Calu3 (cell line): Measurements from ENCODE around the gene MRPL4. TPM values are rescaled to one million over a fixed set of nuclear protein-coding genes. Genes with fewer than 3 reads are reported as not detected.

Experiments
- BruUV-seq: library from RNA; stranded (reverse); fragments of 400-500 nt; replicated peaks from 2 replicates; lab custom pipeline; 2021; lab: Mats Ljungman, UMichigan
- CTCF ChIA-PET: fragments of 300-600 bp; sonication (Branson Sonifier 250); formaldehyde crosslinking; loops from one replicate; lab custom pipeline; 2022; ENCODE audit warnings: antibody characterized with exemption; lab: Charles Lee
- DNase-seq: peaks from one replicate; pipeline ENCODE4 v3.0.0; 2022
- H3K27ac Mint-ChIP-seq: one replicate; pipeline ENCODE4 v1.8.0; 2022; ENCODE audit warnings: mixed read lengths; ENCODE audit not compliant: unreplicated experiment
- H3K27me3 Mint-ChIP-seq: one replicate; pipeline ENCODE4 v1.8.0; 2022; ENCODE audit warnings: mixed read lengths; ENCODE audit not compliant: unreplicated experiment
- H3K36me3 Mint-ChIP-seq: one replicate; pipeline ENCODE4 v1.8.0; 2022; ENCODE audit warnings: mild to moderate bottlenecking, moderate library complexity, mixed read lengths; ENCODE audit not compliant: insufficient read depth, unreplicated experiment
- H3K4me1 Mint-ChIP-seq: one replicate; pipeline ENCODE4 v1.8.0; 2022; ENCODE audit warnings: mild to moderate bottlenecking, low read depth, mixed read lengths; ENCODE audit not compliant: unreplicated experiment
- H3K4me3 Mint-ChIP-seq: one replicate; pipeline ENCODE4 v1.8.0; 2022; ENCODE audit warnings: mild to moderate bottlenecking, low read depth, moderate library complexity, mixed read lengths; ENCODE audit not compliant: unreplicated experiment
- H3K9me3 Mint-ChIP-seq: one replicate; pipeline ENCODE4 v1.8.0; 2022; ENCODE audit warnings: low read depth, mixed read lengths; ENCODE audit not compliant: unreplicated experiment
- intact Hi-C: fragments of 100-400 bp; cut with micrococcal nuclease; formaldehyde crosslinking; loops from one replicate; pipeline ENCODE4 v1.10.0; 2022; ENCODE audit not compliant: unreplicated experiment
- total RNA-seq: library from RNA; stranded (reverse); gene quantifications from 2 replicates; pipeline ENCODE4 v1.2.3, GENCODE V29; 2022
- TF ChIP-seq, protein P1 (sequence below): fragments of 200-600 bp; IDR thresholded peaks from one replicate; pipeline ENCODE4 v1.8.0; 2022; ENCODE audit warnings: antibody characterized with exemption; ENCODE audit not compliant: unreplicated experiment

Gene MRPL4
- total RNA-seq, 1 experiment from 2014 or later, result 60.4 TPM

DNA sequence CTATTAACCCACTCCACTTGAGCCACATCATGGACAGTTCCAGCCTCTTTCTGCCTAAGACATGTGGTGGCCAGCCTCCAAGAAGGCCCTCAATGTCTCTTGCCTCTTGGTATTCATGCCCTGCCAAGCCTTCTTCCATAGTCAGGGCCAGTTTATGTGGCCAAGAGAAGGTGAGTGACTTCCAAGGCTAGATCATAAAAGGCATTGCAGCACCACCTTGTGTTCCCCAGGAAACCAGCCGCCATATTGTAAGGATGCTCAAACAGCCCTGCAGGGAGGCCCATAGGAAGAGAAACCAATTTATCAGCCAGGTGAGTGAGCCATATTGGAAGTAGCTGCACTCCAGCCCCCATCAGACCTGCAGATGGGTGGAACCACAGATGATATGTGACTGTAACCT, 45.0 kb upstream of the MRPL4 start:
- CTCF ChIA-PET, result interaction anchor here (0.6 to 1.3 kb wide), 4 partner anchors 12 to 250 kb away, joined by 3 to 5 read pairs (median 4); partner anchors contain the start of gene DNMT1
- TF ChIP-seq, protein P1, sequence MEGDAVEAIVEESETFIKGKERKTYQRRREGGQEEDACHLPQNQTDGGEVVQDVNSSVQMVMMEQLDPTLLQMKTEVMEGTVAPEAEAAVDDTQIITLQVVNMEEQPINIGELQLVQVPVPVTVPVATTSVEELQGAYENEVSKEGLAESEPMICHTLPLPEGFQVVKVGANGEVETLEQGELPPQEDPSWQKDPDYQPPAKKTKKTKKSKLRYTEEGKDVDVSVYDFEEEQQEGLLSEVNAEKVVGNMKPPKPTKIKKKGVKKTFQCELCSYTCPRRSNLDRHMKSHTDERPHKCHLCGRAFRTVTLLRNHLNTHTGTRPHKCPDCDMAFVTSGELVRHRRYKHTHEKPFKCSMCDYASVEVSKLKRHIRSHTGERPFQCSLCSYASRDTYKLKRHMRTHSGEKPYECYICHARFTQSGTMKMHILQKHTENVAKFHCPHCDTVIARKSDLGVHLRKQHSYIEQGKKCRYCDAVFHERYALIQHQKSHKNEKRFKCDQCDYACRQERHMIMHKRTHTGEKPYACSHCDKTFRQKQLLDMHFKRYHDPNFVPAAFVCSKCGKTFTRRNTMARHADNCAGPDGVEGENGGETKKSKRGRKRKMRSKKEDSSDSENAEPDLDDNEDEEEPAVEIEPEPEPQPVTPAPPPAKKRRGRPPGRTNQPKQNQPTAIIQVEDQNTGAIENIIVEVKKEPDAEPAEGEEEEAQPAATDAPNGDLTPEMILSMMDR, result no peak
- intact Hi-C loops, result no loop called here
- no peak for DNase-seq
- no TSS peak for BruUV-seq
- Mint-ChIP-seq H3K4me1 (peaks cover 19% of the 10 kb centered on the region), H3K4me3 (no peak overlapping the region), H3K27me3 (no peaks in the 10 kb centered on the region), H3K36me3 (peaks cover 10% of the 10 kb centered on the region), H3K9me3 (peaks cover 7% of the 10 kb centered on the region), H3K27ac (peak overlapping the region; percentile 71)

GRCh38 chr19:10209315-10209714, 42.7 kb upstream of the MRPL4 start:
- no TSS peak for BruUV-seq
- Mint-ChIP-seq H3K27ac (no peak overlapping the region), H3K9me3 (peaks cover 7% of the 10 kb centered on the region), H3K4me3 (no peak overlapping the region), H3K36me3 (peaks cover 10% of the 10 kb centered on the region), H3K4me1 (peaks cover 19% of the 10 kb centered on the region), H3K27me3 (no peaks in the 10 kb centered on the region)
- TF ChIP-seq, protein P1, result no peak
- DNase-seq, result no peak
- intact Hi-C loops, result no loop called here
- CTCF ChIA-PET, result interaction anchor here (0.6 kb wide), 1 partner anchor 33 kb away, joined by 4 read pairs; no protein-coding TSS in a partner anchor

GRCh38 chr19:10211061-10211460, 41.0 kb upstream of the MRPL4 start:
- no peak overlapping the region for H3K27ac Mint-ChIP-seq
- no peaks in the 10 kb centered on the region for H3K27me3 Mint-ChIP-seq
- no peak overlapping the region for H3K4me3 Mint-ChIP-seq
- no peak for DNase-seq
- H3K9me3 Mint-ChIP-seq, result peaks cover 2% of the 10 kb centered on the region
- CTCF ChIA-PET, result no interaction called here
- BruUV-seq, result no TSS peak
- intact Hi-C loops, result no loop called here
- H3K36me3 Mint-ChIP-seq, result peaks cover 5% of the 10 kb centered on the region
- peaks cover 8% of the 10 kb centered on the region for H3K4me1 Mint-ChIP-seq
- TF ChIP-seq, protein P1, result no peak

DNA sequence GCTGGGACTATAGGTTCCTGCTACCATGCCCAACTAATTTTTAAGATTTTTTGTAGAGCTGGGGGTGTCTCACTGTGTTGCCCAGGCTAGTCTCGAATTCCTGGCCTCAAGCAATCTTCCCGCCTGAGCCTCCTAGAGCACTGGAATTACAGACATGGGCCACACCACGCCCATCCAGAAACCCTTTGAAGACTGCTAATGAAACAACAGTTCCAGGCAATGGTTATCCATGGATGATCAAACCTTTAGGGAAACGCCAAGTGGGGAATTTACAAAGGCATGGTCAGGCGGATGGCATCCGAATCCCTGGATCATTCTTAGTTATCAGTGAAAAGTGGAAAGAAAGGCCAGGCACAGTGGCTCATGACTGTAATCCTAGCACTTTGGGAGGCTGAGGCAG, 40.3 kb upstream of the MRPL4 start:
- DNase-seq, result no peak
- peaks cover 2% of the 10 kb centered on the region for H3K9me3 Mint-ChIP-seq
- H3K27me3 Mint-ChIP-seq, result no peaks in the 10 kb centered on the region
- H3K4me1 Mint-ChIP-seq, result peaks cover 2% of the 10 kb centered on the region
- no TSS peak for BruUV-seq
- CTCF ChIA-PET, result no interaction called here
- no peak overlapping the region for H3K27ac Mint-ChIP-seq
- intact Hi-C loops, result no loop called here
- no peak overlapping the region for H3K4me3 Mint-ChIP-seq
- TF ChIP-seq, protein P1, result no peak
- peaks cover 3% of the 10 kb centered on the region for H3K36me3 Mint-ChIP-seq
